GM12864 (cell line): Measurements from ENCODE around the gene TMSB4X.

Experiments used
- DNase-seq: peaks from one replicate; pipeline ENCODE4 v3.0.0-alpha.2; 2011; ENCODE audit warnings: low read depth
- H3K4me3 ChIP-seq: 2 replicates; pipeline ENCODE4 v1.5.1; 2011; ENCODE audit warnings: mild to moderate bottlenecking, low read depth, low read length, control low read depth
- CTCF ChIP-seq: IDR thresholded peaks from 2 replicates; pipeline ENCODE4 v1.5.1; 2011; ENCODE audit warnings: low read depth, mild to moderate bottlenecking, moderate library complexity, low read length, control low read depth, inconsistent platforms; ENCODE audit errors: missing control alignments

The TMSB4X gene

GRCh38 chrX:12986164-12986779, 11.4 kb downstream of the TMSB4X start:
- DNase-seq, result no peak
- TF ChIP-seq CTCF, result no peak
- no peak overlapping the region for H3K4me3 ChIP-seq

- no peak for DNase-seq
- no peak overlapping the region for H3K4me3 ChIP-seq
- TF ChIP-seq CTCF, result no peak
Measured at GRCh38 chrX:12986886-12987285, 12.0 kb downstream of the TMSB4X start.

GRCh38 chrX:12987340-12987739, 12.4 kb downstream of the TMSB4X start:
- TF ChIP-seq CTCF, result no peak
- no peak for DNase-seq
- no peak overlapping the region for H3K4me3 ChIP-seq

GRCh38 chrX:12987900-12988594, 13.1 kb downstream of the TMSB4X start:
- DNase-seq, result no peak
- no peak for TF ChIP-seq CTCF
- no peak overlapping the region for H3K4me3 ChIP-seq

GRCh38 chrX:12988797-12989196, 13.9 kb downstream of the TMSB4X start:
- no peak for DNase-seq
- no peak overlapping the region for H3K4me3 ChIP-seq
- no peak for TF ChIP-seq CTCF

- DNase-seq, result no peak
- H3K4me3 ChIP-seq, result no peak overlapping the region
- no peak for TF ChIP-seq CTCF
Measured at GRCh38 chrX:12989461-12989860, 14.6 kb downstream of the TMSB4X start.

- no peak for TF ChIP-seq CTCF
- H3K4me3 ChIP-seq, result no peak overlapping the region
- no peak for DNase-seq
Measured at GRCh38 chrX:12991575-12991974, 16.7 kb downstream of the TMSB4X start.
